Measurements from ENCODE around the gene ZBTB22. TPM values are rescaled to one million over a fixed set of nuclear protein-coding genes. Genes with fewer than 3 reads are reported as not detected.
"Not testable (repeated sequence)": the region's sequence is repeated elsewhere in the genome, so short reads cannot be mapped to it uniquely, and the experiment has no call there.

The ZBTB22 gene
- total RNA-seq, 1 donor from 2014 or later: 28.4 TPM

DNA sequence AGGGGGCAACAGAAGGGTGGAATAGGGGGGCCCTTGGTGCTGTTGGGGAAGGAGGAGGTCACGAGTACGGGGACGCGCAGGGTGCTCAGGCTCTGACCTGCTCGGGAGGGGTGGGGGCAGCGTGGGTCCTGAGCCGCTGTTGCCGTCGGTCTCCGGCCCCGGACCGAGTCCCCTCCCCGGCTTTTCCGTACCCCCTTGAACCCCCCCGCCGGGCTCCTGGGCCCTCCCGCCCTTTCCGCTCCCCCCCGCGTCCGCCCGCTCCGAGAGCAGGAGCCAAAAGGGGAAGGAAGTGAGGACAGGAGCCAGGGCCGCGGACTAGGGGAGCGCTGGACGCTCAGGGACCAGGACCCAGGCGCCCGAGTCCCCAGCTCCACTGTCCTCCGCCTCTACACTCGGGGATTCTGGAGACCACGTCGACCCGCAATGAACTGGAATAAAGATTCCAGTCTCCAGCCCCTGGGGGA, 18.7 kb downstream of the ZBTB22 start, which contains the start of gene RGL2:
Gene RGL2, minus strand, starts transcription at position 170 of the 464 bp plus-strand sequence. CDS start 332 bp downstream, outside the sequence.
- DNase-seq: peak; percentile 71

DNA sequence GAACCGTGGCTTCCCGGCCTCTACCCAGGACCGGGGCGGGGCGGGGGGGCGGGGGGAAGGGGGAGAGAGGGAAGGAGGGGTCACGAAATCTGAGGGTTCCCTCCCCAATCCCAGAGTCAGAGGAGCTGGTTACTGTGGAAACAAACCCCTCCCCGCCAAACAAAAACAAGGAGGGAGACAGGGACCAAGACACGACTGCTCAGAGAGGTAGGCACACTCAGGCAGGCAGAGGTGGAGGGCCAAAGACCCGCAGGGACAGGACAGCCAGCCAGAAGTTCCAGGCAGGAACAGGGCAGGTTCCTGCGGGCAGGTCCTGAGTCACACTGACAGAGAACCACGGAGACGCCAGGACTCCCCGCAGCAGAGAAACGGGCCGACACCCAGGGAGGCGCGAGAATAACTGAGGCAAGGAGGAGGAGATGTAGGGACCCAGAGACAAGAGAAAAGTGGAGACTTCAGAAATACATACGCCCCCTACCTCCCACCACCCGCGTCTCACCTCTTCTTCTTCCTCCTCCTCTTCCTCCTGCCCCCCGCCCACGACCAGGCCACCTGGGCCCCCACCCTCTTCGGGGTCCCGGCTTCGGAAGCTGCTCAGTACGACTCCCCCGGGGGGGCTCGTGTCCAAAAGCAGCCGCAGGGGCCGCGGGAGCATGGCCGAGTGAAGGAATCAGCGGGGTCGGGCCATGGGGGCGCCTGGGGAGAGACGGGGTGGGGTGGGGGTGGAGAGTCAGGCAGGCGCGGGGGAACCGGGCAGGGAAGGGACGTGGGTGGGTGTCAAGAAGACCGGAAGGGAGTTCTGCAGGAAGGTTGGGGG, 19.4 kb downstream of the ZBTB22 start:
- DNase-seq: peak; percentile 17

DNA sequence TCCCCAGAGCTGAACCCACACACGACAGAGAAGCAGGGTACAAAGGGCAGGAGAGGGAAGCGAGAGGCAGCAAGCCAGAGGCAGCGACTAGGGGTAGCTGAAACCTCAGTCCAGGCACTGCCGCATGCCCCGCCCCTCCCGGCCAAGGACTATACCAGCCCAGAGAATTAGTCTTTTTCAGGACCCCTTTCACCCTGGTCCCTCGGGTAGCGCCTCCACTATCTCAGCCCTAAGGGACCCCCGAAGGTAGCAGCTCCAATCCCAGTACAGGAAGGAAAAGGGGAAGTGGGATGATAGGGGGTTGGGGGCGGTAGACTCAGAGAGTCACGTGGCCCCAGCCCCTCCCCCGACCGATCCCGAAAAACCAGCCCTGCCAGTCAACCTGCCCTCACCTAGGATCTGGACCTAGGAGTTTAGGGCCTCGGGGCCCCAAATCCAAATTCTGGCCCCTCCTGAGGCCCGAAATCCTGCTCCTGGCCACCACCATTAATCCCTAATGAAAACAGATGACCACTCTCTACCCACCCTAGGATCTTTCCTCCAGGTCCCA, 20.1 kb downstream of the ZBTB22 start:
- DNase-seq: no peak

DNA sequence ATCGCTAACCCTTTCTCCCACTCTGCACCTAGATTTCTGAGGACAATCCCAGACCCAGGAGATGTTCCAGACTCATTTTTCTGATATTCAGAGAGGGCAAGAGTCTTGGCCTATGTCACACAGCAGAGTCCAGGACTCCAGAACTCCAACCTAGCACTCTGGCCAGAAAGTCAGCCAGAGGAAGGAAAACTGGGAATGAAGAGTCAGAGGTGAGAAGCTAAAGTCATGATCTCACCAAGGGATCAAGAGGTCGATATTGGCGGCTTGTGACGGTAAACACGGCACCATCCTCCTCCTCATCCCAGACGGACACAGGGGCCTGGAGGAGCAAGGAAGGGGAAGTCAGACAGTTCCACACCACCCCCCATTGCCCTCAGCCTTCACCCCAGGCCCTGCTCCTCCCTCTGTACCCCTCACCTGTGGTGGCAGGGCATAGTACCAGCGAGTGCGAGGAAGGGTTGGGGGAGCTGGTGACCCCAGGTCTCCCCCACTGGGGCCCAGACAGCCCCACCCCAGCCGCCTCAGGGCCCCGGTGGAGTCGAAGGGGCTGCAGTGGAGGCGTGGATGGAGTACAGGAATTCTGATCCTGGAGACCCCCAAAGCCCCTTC, 20.6 kb downstream of the ZBTB22 start:
- DNase-seq: no peak

DNA sequence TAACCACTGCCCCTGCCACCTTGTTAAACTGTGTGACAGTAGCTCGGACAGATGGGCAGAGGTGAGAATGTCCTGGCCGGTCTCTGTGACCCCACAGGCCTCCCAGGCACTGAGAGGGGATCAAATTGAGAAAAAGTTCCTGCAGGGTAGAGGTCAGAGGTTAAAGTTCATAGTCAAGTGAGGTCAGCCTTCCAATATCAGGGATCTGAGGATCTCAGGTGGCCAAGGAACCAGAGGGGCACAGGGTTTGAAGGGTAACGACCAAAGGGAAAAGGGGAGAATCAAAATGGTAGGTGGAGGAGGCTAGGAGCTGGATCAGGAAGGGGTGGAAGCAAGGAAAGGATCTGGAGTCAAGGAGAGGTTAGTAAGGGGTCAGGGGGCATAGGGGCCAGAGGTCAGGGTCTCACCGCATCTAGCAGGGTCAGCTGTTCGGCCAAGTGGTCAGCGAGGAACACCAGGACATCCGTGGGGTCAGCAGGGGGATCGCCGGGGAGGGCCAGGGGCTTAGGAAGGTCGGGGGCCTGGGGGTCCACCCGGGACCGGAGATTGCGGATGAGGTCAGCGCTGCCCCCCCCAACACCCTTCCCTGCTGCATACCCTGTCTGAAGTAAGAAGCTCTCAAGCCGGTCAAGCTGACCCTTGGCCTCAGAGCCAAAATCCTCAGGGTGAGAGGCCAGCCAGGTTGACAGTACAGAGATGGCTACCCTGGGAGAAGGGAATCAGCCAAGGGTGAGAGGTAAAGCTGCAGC, 21.7 kb downstream of the ZBTB22 start:
- DNase-seq: no peak

DNA sequence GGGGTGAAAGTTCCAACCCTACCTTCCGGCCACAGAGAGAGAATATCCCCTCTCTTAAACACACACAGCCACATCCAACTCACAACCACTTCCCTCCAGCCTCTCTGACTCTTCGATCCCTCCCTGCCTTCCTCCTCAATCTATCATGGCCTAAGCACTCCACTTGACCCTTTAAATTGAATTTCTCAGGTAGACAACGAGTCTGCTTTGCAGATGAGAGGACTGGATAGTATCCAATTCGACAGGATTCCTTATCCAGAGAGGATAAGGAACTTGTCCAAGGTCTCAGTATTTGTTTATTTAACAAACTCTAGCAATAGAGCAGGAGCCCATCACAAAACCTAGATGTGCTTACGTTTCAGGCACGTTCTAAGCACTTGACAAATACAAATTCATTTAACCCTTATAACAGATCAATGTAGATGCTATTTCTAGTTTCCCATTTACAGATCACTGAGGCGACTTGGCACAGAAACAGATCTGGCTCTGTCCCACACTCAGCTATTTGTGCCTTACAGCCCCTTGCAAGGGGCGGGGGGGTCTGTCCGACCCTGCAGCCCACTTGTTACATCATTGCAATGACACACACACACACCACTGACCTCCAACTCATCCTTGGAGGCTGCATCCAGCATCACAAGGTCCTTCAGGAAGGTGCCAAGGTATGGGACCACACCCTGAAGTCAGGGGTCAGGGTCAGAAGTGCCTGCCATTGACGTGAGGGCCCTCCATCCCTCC, 23.3 kb downstream of the ZBTB22 start:
- no peak for DNase-seq

DNA sequence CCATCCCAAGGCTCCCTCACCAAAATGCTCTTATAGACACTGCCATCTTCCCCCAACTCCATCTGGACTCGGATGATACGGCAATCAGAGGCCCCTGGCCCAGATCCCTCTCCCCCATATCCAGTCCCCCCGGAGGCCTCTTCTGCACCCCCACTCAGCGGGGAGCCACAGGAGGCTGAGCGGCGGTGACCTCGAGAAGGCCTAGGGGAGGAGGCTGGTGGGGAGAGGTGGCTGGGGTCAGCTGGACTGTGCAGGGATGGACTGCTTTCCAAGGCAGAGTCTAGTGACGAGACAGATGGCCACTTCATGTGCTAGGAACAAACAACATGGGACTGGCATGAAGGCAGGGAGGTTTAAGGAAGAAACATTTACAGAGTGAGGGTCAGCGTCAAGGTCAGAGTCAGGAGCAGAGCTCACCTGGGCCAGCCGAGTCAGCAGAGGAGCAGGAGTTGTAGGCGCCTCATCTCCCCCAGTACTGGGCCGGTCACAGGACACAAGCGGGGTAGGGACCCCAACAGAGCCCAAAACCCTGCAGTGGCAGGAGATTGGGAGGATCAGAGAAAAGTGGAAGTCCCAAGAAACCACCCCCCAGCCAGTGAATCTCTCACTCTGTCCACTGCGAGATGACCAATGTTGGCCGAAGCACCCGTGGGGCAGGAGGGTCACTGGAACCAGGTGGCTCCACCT, 24.4 kb downstream of the ZBTB22 start:
- DNase-seq: no peak

DNA sequence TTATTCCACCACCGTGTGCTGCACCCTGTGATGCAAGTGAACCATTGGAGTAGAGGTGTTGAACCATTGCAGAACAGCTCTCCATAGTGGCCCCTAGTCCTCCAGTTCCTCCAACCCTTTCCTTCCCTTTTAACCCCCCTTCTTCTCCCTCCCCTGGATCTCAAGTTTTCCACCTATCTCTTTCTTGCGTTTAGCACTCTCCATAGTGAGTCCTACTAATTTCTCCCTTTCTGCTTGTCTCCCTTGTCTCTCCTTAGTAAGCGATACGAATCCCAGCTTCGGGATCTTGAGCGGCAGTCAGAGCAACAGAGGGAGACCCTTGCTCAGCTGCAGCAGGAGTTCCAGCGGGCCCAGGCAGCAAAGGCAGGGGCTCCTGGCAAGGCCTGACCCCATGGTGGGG, 27.1 kb downstream of the ZBTB22 start:
- no peak for DNase-seq

DNA sequence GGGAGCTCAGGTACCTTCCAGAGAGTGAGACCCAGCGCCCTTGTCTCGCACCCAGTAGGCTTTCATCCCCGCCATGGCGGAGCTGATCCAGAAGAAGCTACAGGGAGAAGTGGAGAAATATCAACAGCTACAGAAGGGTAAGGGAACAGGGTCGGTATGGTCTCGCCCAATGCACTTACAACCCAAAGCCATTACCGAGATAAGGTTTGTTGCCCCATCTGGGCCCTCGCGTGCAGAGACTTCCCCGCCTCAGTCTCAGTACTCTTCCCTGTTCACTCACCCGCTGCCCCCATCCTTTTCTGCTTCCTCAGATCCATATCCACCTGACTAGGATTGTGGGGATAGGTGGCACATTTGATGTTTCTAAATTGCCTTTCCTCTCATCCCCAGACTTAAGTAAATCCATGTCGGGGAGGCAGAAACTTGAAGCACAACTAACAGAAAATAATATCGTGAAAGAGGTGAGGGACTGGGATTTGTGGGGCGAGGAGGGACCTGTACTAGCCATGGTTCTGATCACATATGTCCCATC, 27.7 kb downstream of the ZBTB22 start:
- no peak for DNase-seq

DNA sequence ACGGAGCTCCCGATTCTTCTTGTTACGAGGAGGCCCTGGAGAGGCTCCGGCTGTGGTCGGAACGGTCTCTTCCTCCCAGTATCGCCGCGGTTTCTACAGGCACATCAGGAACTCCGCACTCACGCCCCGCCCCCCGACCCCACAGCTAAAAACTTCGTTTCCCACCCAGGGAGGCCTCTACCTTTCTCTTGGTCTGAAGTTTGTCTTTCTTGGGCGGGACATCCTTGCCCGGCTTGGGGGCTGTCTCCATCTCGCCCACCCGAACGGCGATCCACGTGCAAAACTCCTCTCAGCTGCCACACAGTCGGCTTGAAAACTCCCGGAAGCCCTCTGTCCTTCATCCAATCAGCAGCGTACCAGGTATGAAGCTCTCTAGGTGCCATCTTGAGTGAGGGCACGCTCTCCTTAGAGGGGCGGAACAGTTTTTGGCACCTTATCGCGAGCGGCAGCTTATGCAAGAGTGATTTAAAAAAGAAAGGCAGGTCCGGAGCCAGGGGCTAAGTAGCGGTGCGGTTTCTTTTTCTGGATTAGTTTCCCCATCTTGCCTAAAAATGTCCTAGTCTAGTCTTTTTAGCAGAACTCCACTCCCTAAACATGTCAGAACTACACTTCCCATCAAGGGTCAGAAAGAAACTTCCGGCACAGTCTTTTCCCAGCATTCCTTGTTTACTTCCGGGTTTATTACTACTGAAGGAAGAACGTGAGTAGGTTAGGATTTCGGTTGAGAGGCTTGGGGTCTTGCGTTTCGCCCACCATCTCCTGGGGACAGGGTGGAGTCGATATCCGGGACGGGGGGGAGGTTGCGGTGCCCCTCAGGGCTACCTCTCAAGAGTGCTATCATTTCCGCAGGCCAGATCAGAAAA, 28.4 kb downstream of the ZBTB22 start, which contains the start of the genes PFDN6 and WDR46:
Gene PFDN6, plus strand, starts transcription at position 681 of the 863 bp plus-strand sequence. CDS start 256 bp downstream, outside the sequence.
Gene WDR46, minus strand, starts transcription at position 319 of the 863 bp plus-strand sequence. Its CDS starts 69 bp downstream, at position 250.
- DNase-seq: peak; percentile 84

DNA sequence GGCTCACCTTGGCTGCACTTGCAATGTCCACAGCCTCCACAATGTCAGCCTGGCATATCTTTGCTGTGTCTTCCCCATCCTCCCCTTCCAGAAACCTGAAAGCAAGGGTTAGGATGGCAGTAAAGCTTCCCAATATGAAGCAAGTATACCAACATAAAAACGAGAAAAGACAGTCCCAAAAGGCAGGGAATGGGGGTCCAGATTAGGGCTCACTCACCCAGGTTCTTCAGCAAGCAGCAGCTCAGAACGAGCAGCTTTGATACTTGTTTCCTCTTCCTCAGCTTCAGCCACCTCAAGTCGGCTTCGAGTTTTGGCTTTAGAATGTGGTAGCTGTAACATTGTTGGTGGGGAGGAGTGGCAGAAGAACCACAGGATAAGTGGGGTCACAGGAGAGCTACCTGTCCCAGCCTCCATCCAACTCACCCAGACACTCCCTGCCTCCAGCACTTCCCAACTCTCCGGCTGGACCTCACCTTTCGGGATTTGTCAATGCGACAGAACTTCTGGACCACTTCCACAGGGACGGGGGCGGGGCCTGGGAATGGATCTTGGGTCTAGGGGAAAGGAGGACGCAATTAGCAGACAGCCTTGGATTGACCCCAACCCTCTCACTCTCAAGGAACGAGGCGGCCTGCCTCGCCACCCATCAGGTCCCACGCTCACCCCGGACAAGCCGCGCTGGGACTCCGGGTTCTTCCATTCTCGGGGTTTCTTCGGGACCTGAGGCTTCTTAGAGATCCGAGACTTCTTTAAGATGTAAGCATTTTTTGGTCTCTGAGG, 29.2 kb downstream of the ZBTB22 start:
- no peak for DNase-seq

DNA sequence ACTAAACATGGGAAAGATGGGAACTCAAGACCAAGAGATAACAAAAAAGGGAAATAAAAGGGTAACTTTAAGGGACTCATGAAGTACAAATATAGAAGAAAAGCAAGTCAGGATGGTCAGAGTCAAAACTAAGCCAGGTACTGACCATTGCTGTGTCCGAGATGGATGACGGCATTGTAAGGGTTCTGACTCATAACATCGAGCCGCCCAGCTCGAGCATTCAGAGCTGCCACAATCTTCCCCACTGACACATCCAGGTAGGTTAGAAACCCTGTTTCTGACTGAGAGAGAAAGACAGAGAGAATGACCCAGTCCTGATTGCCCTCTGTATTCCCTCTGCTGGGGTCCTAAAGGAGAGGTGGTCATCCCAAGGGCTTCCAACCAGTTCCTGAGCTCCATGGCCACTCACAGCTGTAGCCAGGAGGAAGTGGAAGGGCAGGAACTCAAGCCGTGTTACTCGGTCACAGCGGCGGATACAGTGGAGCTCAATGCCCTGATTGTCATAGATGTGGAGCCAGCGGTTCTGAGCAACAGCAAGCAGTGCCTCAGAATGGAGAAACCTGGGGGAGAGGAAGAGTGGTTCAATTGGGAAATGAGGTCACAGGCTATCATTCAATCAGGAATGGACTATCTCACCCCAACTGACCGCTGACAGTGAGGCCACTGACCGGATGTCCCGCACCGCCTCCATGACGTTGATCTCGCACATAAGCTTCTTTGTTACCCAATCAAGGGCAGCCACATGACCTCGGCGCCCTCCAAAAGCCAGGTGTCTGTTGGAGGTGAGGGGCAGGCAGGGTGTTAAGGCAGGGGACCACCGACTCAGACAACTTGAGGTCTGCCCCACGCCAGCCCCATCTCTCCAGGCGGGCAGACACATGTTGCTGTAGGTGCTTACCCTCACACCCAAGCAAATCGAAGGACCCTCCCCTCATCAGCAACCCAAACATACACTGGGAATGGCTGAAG, 30.3 kb downstream of the ZBTB22 start:
- DNase-seq: no peak

DNA sequence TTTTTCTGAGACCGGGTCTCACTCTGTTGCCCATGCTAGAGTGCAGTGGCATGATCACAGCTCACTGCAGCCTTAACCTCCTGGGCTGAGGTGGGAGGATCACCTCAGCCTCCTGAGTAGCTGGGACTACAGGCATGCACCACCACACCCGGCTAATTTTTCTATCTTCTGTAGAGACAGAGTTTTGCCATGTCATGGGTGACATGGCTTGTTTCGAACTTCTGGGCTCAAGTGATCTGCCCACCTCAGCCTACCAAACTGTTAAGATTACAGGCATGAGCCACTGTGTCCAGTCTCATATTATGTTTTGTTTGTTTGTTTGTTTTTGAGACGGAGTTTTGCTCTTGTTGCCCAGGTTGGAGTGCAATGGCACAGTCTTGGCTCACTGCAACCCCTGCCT, 32.3 kb downstream of the ZBTB22 start:
- DNase-seq: not testable (repeated sequence)

DNA sequence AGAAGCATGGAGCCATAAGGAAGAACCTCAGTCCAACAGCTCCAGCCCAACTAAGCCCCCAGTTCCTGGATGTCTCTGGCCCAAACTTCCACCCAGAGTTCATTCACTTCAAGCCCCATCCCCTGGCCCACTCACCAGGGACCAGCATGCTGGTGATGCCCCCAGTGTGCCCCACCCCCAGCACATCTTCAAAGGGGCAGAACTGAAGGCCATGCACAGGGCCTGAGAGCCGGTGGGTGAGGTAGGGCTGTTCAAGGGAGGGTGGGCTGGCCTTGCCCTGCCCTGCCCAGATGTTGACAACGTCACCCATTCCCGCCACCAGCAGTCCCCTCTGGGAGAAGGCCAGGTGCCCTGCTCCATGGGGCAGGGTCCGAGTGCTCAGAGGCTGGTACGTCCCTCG, 37.0 kb downstream of the ZBTB22 start:
- no peak for DNase-seq

DNA sequence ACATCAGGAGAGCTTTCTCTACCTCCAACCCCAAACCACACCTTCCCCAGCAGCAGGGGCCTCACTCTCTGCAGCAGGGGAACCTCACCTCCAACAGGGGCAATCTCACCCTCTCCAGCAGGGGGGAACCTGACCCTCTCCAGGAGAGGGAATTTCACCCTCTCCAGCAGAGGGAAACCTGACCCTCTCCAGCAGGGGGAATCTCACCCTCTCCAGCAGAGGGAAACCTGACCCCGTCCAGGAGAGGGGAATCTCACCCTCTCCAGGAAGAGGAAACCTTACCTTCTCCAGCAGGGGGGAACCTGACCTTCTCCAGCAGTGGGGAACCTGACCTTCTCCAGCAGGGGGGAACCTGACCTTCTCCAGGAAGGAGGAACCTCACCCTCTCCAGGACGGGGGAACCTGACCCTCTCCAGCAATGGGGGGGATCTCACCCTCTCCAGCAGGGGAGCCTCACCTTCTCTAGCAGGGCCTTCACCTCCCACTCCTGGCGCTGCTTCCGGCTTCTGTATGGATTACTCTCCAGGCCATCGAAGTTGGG, 37.5 kb downstream of the ZBTB22 start:
- no peak for DNase-seq

DNA sequence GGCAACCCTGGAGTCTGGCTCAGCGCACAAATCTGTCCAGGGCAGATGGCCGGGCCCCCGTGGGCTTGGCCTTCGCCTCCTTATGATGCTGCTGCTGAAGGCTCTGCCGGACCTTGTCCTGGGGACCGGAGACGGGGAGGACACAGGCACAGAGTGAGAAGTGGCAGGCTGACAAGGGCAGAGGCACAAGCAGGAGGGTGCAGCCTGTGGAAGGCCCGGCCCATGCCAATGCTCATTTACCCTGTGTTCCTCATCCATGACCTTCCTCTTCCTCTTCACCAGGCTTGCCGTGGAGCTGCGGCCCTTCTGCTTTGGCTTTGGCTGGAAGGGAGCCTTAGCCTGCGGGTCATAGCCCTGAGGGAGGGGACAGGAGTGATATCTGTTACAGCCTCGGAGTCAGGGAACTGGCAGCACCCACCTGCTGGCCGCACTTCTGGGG, 38.3 kb downstream of the ZBTB22 start:
- no peak for DNase-seq

DNA sequence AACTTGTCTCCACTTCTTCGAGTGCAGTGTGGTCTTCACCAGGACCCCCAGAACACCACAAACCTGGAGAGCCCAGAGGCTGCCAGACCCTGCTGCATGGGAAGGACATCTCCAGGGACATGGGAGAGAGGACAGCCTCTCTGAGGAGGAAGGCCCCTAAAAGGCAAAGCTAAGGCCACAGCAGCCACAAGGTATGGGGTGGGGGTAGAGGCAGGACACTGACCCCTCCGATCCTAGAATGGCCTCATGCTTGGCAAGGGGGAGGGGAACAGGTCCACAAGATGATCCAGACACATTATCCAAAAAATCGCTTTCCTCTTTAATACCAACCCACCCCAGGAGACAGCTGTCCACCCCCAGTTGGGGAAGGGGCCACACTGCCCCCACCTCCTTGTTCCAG, 38.7 kb downstream of the ZBTB22 start:
- DNase-seq: no peak
